ENCODE results near the gene CEMP1.

The CEMP1 gene

GRCh38 chr16:2500918-2501750 lies 30.1 kb downstream of the CEMP1 start:
- DNase-seq (ENCODE audit: low read depth, low spot score) = peak; percentile 62

GRCh38 chr16:2500430-2500917 lies 30.7 kb downstream of the CEMP1 start:
- no peak for DNase-seq (ENCODE audit: low read depth, low spot score)

- DNase-seq (ENCODE audit: low read depth, low spot score) = no peak
These were observed 31.2 kb downstream of the CEMP1 start for GRCh38 chr16:2499890-2500429.

GRCh38 chr16:2499454-2499853 lies 31.8 kb downstream of the CEMP1 start:
- no peak for DNase-seq (ENCODE audit: low read depth, low spot score)

- DNase-seq (ENCODE audit: low read depth, low spot score) = no peak
These were observed 32.5 kb downstream of the CEMP1 start for GRCh38 chr16:2498531-2499253.

DNA sequence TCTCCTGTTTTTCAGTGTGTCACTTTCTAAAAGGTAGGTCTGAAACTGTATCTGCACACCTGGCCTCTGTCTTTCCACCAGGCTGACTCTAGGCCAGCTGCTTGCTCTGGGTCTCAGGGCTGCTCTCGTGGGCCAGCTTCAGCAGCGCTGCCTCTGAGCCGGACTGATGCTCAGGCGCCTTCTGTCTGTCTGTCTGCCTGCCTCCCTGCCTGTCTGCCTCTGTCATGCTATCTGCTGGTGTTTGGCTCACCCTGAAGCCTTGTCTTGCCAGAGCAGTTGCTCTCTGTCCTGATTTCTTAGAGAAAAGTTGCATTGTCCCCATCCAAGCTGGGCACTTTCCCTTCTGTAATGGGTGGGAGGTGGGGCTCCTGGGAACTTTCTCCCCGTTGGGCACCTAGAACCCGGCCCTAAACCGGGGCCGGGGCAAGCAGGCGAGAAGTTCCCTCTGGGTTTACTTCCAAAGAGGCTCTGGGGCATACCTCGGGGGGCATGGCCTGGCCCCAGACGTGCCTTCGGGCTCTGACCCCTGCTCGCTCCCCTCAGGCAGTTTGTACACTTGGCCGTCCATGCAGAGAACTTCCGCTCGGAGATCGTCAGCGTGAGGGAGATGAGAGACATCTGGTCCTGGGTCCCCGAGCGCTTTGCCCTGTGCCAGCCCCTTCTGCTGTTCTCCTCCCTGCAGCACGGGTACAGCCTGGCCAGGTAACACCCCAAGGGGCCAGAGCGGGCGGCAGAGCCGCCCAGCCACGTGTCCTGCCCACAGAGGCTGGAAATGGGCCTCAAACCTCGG lies 33.3 kb downstream of the CEMP1 start:
- DNase-seq (ENCODE audit: low read depth, low spot score) = no peak

DNA sequence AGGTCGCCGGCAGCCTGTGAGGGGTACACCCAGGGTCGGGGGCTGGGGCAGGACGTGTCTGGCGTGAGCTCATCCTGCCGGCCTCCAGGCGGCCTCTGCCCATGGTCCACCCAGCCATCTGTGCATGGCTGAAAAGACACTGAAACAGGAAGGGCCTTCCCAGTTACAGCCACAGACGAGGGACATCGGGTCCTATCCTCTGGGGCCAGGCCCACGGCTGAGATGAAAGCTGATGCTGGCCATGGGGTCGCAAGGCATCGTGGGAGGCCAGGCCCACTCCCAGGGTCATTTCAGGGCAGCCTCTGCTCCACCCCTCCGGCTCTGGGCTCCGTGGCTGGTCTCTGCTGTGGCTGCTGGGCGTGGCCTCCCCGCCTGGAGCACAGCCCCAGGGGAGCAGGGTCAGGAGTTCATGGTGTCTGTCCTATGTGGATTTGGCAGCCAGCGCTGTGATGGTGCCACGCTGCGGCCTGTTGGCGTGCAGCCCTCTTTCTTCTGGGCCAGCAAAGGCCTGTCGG lies 34.0 kb downstream of the CEMP1 start:
- no peak for DNase-seq (ENCODE audit: low read depth, low spot score)

DNA sequence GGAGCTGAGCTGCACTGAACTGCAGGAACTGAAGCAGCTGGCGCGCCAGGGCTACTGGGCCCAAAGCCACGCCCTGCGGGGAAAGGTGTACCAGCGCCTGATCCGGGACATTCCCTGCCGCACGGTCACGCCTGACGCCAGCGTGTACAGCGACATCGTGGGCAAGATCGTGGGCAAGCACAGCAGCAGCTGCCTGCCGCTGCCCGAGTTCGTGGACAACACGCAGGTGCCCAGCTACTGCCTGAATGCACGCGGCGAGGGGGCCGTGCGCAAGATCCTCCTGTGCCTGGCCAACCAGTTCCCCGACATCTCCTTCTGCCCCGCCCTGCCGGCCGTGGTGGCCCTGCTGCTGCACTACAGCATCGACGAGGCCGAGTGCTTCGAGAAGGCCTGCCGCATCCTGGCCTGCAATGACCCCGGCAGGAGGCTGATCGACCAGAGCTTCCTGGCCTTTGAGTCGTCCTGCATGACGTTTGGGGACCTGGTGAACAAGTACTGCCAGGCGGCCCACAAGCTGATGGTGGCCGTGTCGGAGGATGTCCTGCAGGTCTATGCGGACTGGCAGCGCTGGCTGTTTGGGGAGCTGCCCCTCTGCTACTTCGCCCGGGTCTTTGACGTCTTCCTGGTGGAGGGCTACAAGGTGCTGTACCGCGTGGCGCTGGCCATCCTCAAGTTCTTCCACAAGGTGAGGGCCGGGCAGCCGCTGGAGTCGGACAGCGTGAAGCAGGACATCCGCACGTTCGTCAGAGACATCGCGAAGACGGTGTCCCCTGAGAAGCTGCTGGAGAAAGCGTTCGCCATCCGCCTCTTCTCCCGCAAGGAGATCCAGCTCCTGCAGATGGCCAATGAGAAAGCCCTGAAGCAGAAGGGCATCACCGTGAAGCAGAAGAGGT lies 34.7 kb downstream of the CEMP1 start:
- DNase-seq (ENCODE audit: low read depth, low spot score) = no peak

GRCh38 chr16:2495041-2495440 lies 36.2 kb downstream of the CEMP1 start:
- no peak for DNase-seq (ENCODE audit: low read depth, low spot score)

DNA sequence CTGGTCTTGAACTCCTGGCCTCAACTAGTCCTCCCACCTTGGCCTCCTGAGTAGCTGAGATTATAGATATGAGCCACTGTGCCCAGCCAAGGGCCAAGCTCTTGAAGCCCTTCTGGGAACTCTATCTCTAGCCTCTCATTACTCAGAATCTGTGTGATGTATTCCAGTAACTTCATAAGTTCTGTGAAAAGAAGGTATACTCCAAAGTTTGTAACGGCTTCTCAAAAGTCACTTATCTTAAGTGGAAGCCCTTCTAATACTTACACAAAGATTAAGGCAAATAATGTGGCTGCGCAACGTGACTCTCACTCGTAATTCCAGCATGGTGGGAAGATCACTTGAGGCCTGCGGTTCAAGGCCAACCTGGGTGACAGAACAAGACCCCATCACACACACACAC lies 36.6 kb downstream of the CEMP1 start:
- no peak for DNase-seq (ENCODE audit: low read depth, low spot score)

DNA sequence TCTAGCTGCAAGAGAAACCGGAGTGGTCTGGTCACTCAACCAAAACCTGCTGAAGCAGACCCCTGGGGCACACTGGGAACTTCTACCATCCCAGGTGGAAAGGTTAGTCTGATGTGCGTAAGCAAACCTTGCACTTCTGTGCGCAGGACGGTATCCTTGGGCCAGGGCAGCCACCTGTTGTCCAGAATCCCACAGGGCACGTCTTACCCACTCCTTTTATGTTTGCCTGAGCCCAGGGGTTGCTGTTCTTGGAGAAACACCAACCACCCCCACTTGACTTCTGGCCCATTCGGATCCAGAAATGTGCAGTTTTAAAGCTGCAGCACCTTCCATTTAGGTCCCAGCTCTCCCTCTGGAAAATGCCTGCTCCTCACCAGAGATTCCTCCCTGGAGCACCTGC lies 37.6 kb downstream of the CEMP1 start:
- DNase-seq (ENCODE audit: low read depth, low spot score) = no peak

DNA sequence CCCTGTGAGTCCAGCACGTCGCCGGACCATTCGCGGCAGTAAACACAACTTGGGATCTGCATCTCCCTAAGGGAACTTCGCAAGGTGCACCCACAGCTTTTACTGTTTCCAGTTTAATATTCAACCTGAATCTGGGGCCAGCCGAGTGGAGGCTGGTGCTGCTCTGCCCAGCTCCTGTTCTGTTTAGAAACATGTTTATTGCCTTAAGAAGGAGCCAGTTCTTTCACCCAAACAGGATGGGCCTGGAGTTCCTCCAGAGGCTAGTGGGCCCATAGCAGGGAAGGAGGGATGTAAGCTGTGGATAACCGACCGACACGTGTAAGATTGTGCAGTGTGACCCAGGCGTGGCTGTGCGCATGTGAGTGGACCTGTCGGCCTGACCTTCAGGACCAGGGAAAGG lies 38.9 kb downstream of the CEMP1 start:
- no peak for DNase-seq (ENCODE audit: low read depth, low spot score)

- no peak for DNase-seq (ENCODE audit: low read depth, low spot score)
These were observed 40.8 kb downstream of the CEMP1 start for GRCh38 chr16:2490190-2491105.

DNA sequence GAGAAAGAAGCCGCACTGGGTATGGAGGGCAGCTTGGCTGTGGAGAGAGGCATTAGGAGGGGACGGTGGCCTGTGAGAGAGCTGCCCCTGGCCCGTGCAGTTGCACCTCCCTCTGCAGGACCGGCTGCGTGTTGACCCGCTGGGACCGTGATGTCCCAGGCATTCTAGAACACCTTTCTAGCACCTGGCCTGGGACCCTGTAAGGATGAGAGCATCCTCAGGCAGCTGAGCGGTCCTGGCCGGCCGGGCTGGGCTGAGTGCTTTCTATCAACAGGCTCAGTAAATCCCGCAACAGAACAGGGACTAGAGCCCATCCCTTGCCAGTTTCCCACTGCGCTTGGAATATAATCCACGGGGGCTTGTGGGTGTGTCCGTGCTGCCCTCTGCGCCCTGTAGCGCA lies 41.6 kb downstream of the CEMP1 start:
- DNase-seq (ENCODE audit: low read depth, low spot score) = no peak

DNA sequence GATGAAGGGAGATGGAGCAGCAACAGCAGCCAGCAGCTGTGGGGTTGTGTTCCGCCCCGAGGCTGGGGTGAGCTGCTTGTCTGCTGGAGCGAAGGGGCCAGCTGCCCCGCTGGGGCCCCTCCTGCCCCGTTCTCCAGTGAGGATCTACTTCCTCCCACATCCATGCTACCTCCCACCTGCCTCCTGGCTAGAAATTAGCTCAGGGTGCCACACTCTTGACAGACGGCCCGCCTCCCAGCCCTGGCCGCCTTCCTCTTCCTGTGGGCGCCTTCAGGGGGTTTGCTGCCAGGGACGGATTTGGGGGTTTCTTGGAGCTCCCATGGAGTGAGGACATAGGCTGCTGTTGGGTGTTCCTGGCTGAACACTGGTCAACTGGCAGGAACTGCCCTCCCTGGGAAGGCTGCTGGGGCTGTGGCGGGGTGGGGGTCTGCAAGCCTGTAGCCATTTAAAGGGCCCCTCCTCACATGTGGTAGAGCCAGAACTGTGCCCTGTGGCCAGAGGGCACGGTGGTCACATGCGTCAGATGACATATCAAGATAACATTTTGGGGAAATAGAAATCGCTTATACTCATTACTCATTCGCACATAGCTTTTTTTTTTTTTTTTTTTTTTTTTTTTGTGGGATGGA lies 43.2 kb downstream of the CEMP1 start:
- no peak for DNase-seq (ENCODE audit: low read depth, low spot score)

- DNase-seq (ENCODE audit: low read depth, low spot score) = no peak
These were observed 43.7 kb downstream of the CEMP1 start for GRCh38 chr16:2487517-2487842.

DNA sequence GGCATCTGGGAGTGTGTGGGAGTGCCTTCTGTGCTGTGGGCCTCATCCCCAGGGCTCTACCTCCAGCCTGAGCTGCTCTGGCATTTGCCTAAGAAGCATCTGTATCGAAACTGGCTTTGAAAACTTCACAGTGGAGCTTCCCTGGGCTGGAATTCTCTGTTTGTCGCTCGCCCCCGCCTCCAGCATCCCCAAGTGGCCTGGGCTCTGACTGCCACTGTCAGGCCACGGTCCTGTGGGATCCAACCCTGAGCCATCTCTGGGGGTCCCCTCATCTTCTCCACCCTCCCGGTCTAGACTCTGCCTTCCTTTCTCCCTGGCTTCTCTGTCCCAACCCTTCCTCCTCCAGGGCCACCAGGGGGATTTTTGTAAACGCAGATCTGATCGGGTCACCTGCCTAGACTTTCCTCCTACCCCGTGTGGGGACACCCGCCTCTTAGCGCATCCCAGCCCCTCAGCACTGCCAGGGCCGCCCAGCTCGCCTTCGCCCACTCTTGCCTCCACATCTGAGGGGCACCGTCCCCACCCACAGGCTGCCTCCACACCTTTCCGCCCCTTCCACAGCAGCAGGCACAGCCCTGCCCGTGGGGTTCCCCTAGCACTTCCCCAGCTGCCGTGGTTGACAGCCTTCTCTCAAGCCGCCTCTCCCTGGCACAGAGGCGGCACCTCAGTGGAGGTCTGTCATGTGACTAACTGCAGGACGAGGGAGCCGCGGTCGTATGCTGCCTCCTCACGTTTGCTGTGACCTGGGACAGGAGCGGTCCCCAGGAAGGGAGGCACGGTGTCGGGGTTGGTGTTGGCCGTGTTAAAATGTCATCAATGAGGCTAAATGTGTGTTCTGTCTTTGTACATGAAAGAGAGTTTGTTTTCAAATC lies 44.3 kb downstream of the CEMP1 start:
- no peak for DNase-seq (ENCODE audit: low read depth, low spot score)

GRCh38 chr16:2485811-2486507 lies 45.2 kb downstream of the CEMP1 start:
- no peak for DNase-seq (ENCODE audit: low read depth, low spot score)
